ENCODE results near the gene ATG16L2.

GRCh38 chr11:72798361-72798760, 15.8 kb upstream of the ATG16L2 start:
- TF ChIP-seq SIN3A (IDR thresholded peaks at IDR 0.05; ENCODE audit: low read depth, low read length) (no peak), POU2F2 (IDR thresholded peaks at IDR 0.05; ENCODE audit: borderline replicate concordance, low read depth, low read length) (no peak), ATF3 (IDR thresholded peaks at IDR 0.05; ENCODE audit: borderline replicate concordance, extremely low read depth, low read depth, low read length) (no peak), DPF2 (IDR thresholded peaks at IDR 0.05) (no peak), NR2C2 (IDR thresholded peaks at IDR 0.05; ENCODE audit: borderline replicate concordance, control insufficient read depth, insufficient read length, low read depth) (no peak), SPI1 (IDR thresholded peaks at IDR 0.05; ENCODE audit: borderline replicate concordance, insufficient read depth, low read depth, low read length) (no peak), POLR2A (IDR thresholded peaks at IDR 0.05; ENCODE audit: low read depth, low read length) (no peak)
